Natural killer cell (primary cell): Measurements from ENCODE around the gene GUCY1B1. TPM values are rescaled to one million over a fixed set of nuclear protein-coding genes. Genes with fewer than 3 reads are reported as not detected.

Experiments used
- ATAC-seq, 3 donors: fragments of 150-1000 bp in 2 of 3; fragments of 200-7000 bp in 1 of 3; cut with Tn5 transposase; 1 replicate in 1 of 3; 2 replicates in 2 of 3; pipeline ENCODE4 v1.10.0; 2021; ENCODE audit warnings: mild to moderate bottlenecking in 2 of 3, moderate library complexity in 2 of 3
- DNase-seq, 2 donors: peaks; one replicate each; pipeline versions ENCODE4 v3.0.0 to v3.0.0-alpha.2; 2013 to 2021; ENCODE audit warnings: mixed read lengths in 1 of 2
- H3K27ac ChIP-seq: one replicate; pipeline ENCODE4 v1.5.1; 2013; ENCODE audit warnings: mild to moderate bottlenecking, low read length
- H3K27me3 ChIP-seq: one replicate; pipeline ENCODE4 v1.6.1; 2013; ENCODE audit warnings: low read length; ENCODE audit not compliant: control insufficient read depth, insufficient read depth
- H3K36me3 ChIP-seq: one replicate; pipeline ENCODE4 v1.6.1; 2013; ENCODE audit warnings: low read length; ENCODE audit not compliant: control insufficient read depth, insufficient read depth
- H3K4me1 ChIP-seq: one replicate; pipeline ENCODE4 v1.6.1; 2013; ENCODE audit warnings: low read length; ENCODE audit not compliant: control insufficient read depth, insufficient read depth
- H3K4me3 ChIP-seq: one replicate; pipeline ENCODE4 v1.5.1; 2013; ENCODE audit warnings: low read length
- H3K9me3 ChIP-seq: one replicate; pipeline ENCODE4 v1.6.1; 2013; ENCODE audit warnings: low read length; ENCODE audit not compliant: control insufficient read depth, insufficient read depth
- H3K27ac Mint-ChIP-seq, 2 donors: one replicate each; pipeline ENCODE4 v1.8.0; 2022; ENCODE audit warnings: mild to moderate bottlenecking in 2 of 2, mixed read lengths in 2 of 2, moderate library complexity in 1 of 2
- H3K27me3 Mint-ChIP-seq, 2 donors: one replicate each; pipeline ENCODE4 v1.8.0; 2022; ENCODE audit warnings: low read depth in 2 of 2, mixed read lengths in 2 of 2
- H3K36me3 Mint-ChIP-seq: one replicate; pipeline ENCODE4 v1.8.0; 2022; ENCODE audit warnings: mixed read lengths
- H3K4me1 Mint-ChIP-seq, 2 donors: one replicate each; pipeline ENCODE4 v1.8.0; 2022; ENCODE audit warnings: mixed read lengths in 2 of 2
- H3K4me3 Mint-ChIP-seq: one replicate; pipeline ENCODE4 v1.8.0; 2022; ENCODE audit warnings: mild to moderate bottlenecking, moderate library complexity, mixed read lengths
- H3K9me3 Mint-ChIP-seq, 2 donors: one replicate each; pipeline ENCODE4 v1.8.0; 2022; ENCODE audit warnings: mixed read lengths in 2 of 2
- WGBS: methylation state at CpG from one replicate; pipeline ENCODE4 v1.1.7; 2013; ENCODE audit warnings: missing lambda C conversion rate; ENCODE audit not compliant: insufficient coverage; 5-methylcytosine and 5-hydroxymethylcytosine counted together
- intact Hi-C: fragments of 100-400 bp; cut with micrococcal nuclease; formaldehyde crosslinking; loops from one replicate; pipeline ENCODE4 v1.14.2; 2022
- total RNA-seq, 4 donors: library from RNA; stranded (reverse); fragments of 120-200 nt in 1 of 4; gene quantifications; one replicate each; pipeline versions ENCODE4 v1.2.3 to v1.2.4, GENCODE V29; 2013 to 2022
- TF ChIP-seq, protein P1 (sequence below): fragments of 200-600 bp; IDR thresholded peaks from one replicate; pipeline ENCODE4 v1.8.0; 2022; ENCODE audit warnings: antibody characterized with exemption

GUCY1B1 gene
- total RNA-seq, 3 donors from 2014 or later (not counting 1 experiment from before 2014, with no cell fraction given), result 2.1 to 4.0 (median 2.8) TPM

DNA sequence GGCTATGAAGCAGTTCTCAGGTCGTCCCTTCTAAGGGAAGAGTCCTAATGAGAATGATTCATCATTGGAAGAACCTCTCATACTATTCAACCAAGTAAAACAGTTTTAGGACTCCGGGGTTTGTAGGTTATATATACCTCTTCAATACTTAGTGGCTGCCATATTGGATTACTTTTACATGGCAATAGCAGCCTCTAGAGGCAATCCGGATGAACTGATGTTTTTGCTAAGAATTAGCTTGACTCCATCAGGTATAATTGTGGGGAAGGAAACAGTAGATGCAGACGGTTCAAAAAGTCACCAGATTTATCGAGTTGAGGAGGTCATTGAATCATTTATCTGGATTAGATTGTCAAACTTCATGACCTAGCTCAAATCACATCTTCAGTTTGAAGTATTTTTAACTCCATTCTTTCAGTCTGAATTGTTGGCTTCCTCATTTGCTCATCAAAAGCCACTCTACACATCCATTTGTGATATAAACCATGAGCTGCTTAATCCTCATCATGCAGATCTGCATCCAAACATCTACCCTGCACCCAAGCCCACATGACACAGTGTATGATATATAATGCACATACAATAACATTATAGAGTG is 28.4 kb downstream of the GUCY1B1 start:
- H3K9me3 Mint-ChIP-seq, result no peaks in the 10 kb centered on the region
- intact Hi-C loops, result loop anchor here (1.0 to 5.0 kb wide), 4 partner anchors 258 to 1235 kb away; no protein-coding TSS in a partner anchor
- WGBS, result 18% methylated on average over 2 of the region's 5 CpGs
- no peak overlapping the region for H3K4me3 Mint-ChIP-seq
- DNase-seq (peak in 1 of 2 donors; percentile 48), ATAC-seq (peak; percentile 75 to 97 (median 95))
- Histone ChIP-seq H3K27ac (no peak overlapping the region), H3K4me1 (no peaks in the 10 kb centered on the region), H3K9me3 (no peaks in the 10 kb centered on the region), H3K4me3 (no peak overlapping the region), H3K36me3 (no peaks in the 10 kb centered on the region), H3K27me3 (no peaks in the 10 kb centered on the region)
- TF ChIP-seq, protein P1, sequence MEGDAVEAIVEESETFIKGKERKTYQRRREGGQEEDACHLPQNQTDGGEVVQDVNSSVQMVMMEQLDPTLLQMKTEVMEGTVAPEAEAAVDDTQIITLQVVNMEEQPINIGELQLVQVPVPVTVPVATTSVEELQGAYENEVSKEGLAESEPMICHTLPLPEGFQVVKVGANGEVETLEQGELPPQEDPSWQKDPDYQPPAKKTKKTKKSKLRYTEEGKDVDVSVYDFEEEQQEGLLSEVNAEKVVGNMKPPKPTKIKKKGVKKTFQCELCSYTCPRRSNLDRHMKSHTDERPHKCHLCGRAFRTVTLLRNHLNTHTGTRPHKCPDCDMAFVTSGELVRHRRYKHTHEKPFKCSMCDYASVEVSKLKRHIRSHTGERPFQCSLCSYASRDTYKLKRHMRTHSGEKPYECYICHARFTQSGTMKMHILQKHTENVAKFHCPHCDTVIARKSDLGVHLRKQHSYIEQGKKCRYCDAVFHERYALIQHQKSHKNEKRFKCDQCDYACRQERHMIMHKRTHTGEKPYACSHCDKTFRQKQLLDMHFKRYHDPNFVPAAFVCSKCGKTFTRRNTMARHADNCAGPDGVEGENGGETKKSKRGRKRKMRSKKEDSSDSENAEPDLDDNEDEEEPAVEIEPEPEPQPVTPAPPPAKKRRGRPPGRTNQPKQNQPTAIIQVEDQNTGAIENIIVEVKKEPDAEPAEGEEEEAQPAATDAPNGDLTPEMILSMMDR, result peak; percentile 81
- peaks cover 5% of the 10 kb centered on the region in 2 donors for H3K4me1 Mint-ChIP-seq
- no peak overlapping the region for H3K27ac Mint-ChIP-seq
- H3K36me3 Mint-ChIP-seq, result no peaks in the 10 kb centered on the region
- H3K27me3 Mint-ChIP-seq, result no peaks in the 10 kb centered on the region

DNA sequence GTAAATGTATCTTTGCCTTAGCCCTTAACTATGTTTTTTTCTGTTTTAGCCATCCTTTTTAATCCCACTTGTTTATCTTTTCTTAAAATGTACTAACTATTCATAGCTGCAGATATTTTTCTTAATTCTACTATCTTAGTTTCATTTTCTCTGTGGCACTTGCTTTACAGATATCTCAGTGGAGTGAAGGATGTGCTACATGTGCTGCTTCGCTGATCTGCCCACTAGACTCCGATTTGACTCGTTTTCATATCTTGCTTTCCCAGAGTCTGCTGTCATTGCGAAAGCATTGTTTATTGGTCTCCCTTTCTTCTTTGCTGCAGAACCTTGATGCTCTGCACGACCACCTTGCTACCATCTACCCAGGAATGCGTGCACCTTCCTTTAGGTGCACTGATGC is 30.6 kb downstream of the GUCY1B1 start:
- no peak overlapping the region for H3K4me3 Mint-ChIP-seq
- H3K4me1 ChIP-seq, result no peaks in the 10 kb centered on the region
- no peaks in the 10 kb centered on the region for H3K9me3 ChIP-seq
- no peaks in the 10 kb centered on the region for H3K36me3 Mint-ChIP-seq
- H3K27me3 Mint-ChIP-seq, result no peaks in the 10 kb centered on the region
- no peak for ATAC-seq
- H3K27ac Mint-ChIP-seq, result no peak overlapping the region
- no peak for DNase-seq
- TF ChIP-seq, protein P1, result no peak
- intact Hi-C loops, result loop anchor here (5.0 kb wide), 1 partner anchor 807 kb away; no protein-coding TSS in a partner anchor
- no peak overlapping the region for H3K27ac ChIP-seq
- H3K9me3 Mint-ChIP-seq, result no peaks in the 10 kb centered on the region
- WGBS, result 63% methylated on average over 6 of the region's 6 CpGs
- H3K27me3 ChIP-seq, result no peaks in the 10 kb centered on the region
- no peaks in the 10 kb centered on the region for H3K36me3 ChIP-seq
- peaks cover 5% of the 10 kb centered on the region in 2 donors for H3K4me1 Mint-ChIP-seq
- H3K4me3 ChIP-seq, result no peak overlapping the region

DNA sequence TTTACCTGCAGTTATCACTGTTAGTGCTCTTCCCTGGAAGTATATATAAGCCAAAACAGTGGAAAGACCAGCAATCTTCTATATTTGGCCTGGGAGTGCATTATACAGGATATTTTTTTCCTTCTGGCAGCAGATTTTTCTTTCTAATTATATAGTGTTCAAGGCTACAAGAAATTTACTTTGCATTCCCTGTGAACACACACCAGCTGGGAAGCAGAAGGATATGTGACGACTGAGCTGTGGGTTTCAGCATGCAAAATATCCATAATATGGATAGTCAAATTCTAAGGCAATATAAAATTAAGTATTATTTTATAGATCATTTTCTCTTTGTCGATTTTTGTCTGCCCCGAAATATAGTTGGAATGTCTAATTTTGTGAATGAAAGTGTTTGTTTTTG is 31.2 kb downstream of the GUCY1B1 start:
- Mint-ChIP-seq H3K9me3 (no peaks in the 10 kb centered on the region), H3K36me3 (no peaks in the 10 kb centered on the region), H3K27ac (no peak overlapping the region), H3K4me1 (peaks cover 5% of the 10 kb centered on the region in 2 donors), H3K4me3 (no peak overlapping the region), H3K27me3 (no peaks in the 10 kb centered on the region)
- Histone ChIP-seq H3K4me1 (no peaks in the 10 kb centered on the region), H3K4me3 (no peak overlapping the region), H3K36me3 (no peaks in the 10 kb centered on the region), H3K27ac (no peak overlapping the region), H3K9me3 (no peaks in the 10 kb centered on the region), H3K27me3 (no peaks in the 10 kb centered on the region)
- DNase-seq (no peak), ATAC-seq (no peak)
- TF ChIP-seq, protein P1, result no peak
- 83% methylated on average over 2 of the region's 3 CpGs for WGBS
- intact Hi-C loops, result loop anchor here (5.0 kb wide), 1 partner anchor 808 kb away; no protein-coding TSS in a partner anchor
